GM21515 (cell line): ENCODE results near the gene CAMTA2.
"Not testable (repeated sequence)": the region's sequence is repeated elsewhere in the genome, so short reads cannot be mapped to it uniquely, and the experiment has no call there.

Experiments
- ATAC-seq: cut with Tn5 transposase; IDR thresholded peaks from one replicate; pipeline ENCODE4 v1.9.1; 2021; ENCODE audit not compliant: unreplicated experiment

Gene CAMTA2, protein sequence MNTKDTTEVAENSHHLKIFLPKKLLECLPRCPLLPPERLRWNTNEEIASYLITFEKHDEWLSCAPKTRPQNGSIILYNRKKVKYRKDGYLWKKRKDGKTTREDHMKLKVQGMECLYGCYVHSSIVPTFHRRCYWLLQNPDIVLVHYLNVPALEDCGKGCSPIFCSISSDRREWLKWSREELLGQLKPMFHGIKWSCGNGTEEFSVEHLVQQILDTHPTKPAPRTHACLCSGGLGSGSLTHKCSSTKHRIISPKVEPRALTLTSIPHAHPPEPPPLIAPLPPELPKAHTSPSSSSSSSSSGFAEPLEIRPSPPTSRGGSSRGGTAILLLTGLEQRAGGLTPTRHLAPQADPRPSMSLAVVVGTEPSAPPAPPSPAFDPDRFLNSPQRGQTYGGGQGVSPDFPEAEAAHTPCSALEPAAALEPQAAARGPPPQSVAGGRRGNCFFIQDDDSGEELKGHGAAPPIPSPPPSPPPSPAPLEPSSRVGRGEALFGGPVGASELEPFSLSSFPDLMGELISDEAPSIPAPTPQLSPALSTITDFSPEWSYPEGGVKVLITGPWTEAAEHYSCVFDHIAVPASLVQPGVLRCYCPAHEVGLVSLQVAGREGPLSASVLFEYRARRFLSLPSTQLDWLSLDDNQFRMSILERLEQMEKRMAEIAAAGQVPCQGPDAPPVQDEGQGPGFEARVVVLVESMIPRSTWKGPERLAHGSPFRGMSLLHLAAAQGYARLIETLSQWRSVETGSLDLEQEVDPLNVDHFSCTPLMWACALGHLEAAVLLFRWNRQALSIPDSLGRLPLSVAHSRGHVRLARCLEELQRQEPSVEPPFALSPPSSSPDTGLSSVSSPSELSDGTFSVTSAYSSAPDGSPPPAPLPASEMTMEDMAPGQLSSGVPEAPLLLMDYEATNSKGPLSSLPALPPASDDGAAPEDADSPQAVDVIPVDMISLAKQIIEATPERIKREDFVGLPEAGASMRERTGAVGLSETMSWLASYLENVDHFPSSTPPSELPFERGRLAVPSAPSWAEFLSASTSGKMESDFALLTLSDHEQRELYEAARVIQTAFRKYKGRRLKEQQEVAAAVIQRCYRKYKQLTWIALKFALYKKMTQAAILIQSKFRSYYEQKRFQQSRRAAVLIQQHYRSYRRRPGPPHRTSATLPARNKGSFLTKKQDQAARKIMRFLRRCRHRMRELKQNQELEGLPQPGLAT

DNA sequence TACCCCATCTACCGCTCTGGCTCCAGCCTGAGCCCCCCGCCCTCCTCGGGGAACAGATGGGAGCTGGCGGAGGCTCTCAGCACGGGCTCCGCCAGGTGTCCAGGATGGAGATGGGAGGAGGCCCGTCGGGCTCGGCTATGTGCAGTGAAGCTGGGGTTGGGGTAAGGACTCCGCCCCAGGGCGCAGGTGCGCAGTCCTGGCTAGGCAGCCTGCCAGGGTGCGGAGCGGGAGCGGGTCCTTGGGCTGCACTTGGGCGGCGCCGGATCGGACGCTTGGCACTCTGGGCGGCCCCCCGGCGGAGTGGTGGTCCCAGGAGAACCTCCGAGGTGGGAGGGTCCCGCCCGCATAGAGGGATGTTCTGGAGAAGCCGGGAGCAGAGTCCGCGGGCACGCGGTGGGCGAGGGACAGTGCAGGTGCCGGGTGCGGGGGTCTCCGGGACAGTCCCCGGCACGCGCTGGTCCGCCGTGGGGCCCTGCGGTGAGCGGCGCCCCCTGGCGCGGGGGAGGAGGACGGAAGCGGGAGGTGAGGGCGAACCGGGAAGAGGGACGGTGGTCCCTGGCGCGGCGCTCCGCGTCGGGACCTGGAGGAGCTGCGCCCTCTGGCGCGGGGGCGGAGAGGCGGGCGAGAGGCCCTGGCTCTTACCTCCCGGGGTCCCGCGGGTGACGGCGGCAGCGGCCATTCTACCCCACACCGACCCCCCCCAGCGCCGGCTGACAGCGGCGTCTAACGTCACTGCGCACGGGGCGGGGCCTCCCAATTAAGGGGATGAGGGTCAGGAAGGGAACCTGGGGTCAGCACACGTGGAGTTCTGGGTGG lies at the start of gene CAMTA2:
Gene CAMTA2, minus strand, starts transcription at position 725 of the 816 bp plus-strand sequence. CDS start 1,453 bp downstream, outside the sequence.
- ATAC-seq = peak; percentile 57

DNA sequence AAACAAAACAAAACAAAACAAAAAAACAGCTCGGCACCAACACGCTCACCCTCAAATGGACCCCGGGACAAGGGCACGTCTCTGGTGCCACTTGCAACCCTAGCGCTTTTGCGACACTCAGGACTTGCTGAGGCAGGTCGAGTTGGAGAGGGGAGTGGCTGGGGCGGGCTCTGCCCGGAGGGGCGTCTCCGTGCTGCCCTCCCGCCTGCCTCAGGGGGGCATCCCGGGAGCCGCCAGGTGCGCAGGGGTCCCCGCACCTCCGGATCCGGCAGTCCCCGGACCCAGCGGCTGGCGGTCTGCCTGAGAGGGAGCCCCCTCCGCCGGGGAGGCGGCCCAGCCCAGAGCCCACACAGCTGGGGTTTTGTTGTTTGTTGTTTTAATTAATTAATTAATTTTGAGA lies 47.8 kb upstream of the CAMTA2 start, which contains the start of gene SLC52A1:
Gene SLC52A1, minus strand, starts transcription at position 112 of the 400 bp plus-strand sequence. CDS start 820 bp downstream, outside the sequence.
- ATAC-seq = no peak

DNA sequence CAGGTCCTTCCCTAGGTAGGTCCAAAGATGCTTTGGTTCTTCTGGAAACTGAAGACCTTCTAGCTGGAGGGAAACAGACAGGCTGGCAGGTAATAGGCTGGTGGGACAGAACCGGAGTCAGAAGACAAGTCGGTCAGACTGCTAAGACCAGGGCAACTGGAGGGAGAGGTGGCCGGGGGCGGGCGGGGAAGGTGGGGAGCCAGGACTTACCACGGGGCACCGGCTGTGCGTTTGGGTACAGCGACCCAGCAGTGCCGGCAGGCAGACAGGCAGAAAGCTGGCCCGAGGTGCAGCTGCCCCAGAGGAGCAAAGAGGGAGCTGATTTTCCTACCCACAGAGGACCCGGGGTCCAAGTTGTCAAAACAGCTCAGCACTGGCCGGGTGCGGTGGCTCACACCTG lies 47.2 kb upstream of the CAMTA2 start:
- no peak for ATAC-seq

DNA sequence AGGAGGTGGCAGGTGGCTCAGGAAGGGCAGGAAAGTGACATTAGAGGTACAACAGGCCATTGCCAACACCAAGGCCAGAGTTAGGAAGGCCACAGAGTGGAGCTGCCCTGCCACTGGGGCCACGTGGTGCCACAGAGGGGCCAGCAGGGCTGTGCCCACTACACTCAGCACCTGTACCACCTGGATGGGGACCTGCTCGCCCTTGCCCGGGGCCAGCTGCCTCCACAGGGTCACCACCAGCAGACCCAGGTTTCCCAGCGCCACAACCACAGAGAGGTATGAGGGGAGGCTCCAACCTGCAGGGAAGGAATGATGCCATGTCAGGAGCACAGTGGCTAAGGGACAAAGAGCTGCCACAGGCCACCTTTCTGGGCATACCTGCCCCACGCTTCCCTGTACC lies 46.6 kb upstream of the CAMTA2 start:
- no peak for ATAC-seq

DNA sequence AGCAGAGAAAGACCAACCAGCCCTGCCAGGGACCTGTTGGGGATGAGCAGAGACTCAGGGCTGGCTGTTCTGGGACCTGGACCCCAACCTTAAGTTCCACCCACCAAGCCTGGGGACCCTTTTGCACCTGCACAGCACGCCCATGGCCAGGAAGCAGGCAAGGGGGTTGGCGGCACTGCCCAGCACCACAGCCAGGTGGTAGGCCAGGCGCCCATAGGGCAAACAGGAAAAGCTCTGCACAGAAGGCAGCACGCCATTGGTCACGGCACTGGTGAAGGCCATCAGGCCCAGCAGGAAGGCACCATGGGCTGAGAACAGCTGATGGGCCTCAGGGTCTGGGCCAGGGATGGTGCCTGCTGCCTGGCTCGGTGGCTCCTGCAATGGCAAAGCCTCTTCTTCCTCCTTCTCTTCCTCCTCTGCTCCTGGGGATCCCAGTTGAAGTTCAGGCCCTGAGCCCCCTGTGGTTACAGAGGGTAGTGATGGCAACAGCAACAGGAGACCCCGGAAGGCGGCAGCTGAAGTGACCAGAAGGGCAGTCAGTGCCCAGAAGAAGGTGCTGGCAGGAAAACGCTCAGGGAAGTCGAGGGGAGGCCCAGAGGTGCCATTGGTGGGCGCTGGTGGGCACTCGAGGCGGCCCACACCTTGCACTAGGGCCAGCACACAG lies 46.0 kb upstream of the CAMTA2 start:
- ATAC-seq = no peak

DNA sequence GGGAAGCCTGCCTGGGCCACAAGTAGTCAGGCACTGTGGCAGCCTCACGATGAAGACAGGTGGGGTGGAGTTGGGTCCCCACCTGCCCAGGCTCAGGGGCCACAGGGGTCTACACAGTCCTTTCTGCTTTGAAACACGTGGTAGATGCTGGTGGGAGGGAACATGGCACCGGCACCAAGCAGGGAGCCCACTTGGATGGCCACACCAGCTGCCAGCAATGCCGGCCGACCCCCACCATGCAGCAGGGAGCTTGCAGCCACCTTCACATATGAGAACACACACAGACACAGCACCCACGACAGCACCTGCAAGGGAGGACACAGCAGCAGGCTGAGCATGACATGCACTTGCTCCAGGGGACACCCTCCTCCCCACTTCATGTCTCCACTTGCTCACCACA lies 45.4 kb upstream of the CAMTA2 start:
- ATAC-seq = no peak

DNA sequence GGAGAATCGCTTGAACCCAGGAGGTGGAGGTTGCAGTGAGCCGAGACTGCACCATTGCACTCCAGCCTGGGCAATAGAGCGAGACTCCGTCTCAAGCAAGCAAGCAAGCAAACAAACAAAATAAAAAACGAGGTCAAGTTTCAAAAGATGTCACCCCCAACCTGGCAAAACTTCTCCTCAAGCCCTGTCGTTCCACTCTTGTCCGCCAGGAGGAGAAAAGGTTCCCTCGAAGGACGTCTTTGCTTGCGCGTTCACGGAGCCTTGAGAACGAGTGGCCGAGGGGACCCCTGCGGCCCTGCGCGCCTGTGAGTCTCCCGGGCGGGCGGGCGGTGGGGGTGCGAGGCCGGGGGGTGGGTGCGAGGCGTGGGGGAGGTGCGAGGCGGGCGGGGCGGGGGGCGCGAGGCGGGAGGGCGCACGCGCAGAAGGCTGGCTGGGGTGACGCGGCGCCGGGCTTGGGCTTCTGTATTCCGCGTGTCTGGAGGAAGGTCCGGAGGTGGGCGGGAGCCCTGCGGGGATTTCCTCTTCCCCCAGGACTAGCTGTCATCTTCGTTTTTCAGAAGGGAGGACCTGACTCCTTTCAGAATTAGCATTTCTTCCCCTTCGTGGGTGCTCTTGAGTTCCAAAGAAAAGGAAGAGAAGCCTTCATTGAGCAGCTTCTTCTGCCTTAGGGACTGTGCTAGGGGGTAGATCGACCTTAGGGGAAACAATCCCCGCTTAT lies 44.0 kb upstream of the CAMTA2 start:
- ATAC-seq = no peak

DNA sequence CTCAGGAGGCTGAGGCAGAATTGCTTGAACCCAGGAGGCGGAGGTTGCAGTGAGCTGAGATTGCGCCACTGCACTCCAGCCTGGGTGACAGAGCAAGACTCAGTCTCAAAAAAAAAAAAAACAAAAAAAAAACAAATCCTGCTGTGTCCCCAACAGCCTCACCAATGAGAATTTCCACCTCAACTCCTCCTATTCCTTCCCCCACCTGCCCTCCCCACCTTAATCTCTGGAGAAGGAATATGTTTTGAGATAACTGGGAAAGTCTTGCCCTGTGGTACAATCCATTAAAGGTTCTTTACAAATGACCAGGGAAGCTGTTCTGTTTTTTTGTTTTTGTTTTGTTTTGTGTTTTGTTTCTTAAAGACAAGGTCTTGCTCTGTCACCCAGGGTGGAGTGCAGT lies 42.7 kb upstream of the CAMTA2 start:
- ATAC-seq = not testable (repeated sequence)

DNA sequence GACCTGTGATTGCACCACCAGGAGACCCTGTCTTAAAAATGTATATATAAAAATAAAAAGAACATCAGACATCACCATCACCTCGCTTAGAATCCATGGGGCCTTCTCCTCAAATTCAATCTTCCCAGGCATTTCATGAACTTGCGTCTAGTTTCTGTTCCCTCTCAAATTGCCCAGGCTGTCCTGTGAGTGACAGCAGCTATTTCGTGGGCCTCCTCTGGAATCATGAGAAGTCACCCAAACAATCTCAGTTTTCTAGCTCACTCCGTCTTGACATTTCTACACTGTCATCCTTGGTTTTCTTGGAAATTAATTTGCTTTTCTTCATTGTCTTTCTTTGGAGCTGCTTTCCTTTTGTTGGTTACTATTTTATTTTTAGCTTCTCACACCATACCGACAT lies 40.4 kb upstream of the CAMTA2 start:
- ATAC-seq = no peak

DNA sequence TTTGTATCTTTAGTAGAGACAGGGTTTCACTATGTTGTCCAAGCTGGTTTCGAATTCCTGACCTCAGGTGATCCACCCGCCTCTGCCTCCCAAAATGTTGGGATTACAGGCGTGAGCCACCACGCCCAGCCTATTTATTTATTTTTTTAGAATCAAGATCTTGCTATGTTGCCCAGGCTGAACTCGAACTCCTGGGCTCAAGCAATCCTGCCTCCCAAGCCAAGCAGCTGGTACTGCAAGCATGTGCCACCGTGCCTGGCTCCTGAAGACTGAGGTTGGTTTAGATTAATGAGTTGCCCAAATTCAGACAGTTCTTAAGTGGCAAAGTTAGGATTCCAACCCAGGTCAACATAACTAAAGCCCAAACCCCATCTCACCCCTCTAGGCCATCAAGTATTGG lies 39.8 kb upstream of the CAMTA2 start:
- ATAC-seq = no peak

DNA sequence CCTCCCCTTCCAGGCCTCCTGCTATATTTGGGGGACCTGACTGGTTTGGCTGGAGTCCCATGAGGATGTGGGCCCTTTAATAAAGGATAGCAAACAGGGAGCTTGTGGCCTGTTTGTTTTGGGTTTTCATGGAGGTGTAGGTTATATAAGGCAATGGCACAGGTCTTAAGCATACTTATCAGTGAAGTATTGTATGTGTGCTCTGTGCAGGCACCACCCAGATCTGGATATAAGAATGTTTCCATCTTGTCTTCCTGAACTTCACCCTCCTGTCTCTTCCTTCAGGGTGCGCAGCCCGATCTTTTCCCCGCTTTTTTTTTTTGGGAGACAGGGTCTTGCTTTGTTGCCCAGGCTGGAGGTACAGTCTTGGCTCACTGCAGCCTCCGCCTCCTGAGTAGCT lies 37.1 kb upstream of the CAMTA2 start:
- ATAC-seq = no peak

DNA sequence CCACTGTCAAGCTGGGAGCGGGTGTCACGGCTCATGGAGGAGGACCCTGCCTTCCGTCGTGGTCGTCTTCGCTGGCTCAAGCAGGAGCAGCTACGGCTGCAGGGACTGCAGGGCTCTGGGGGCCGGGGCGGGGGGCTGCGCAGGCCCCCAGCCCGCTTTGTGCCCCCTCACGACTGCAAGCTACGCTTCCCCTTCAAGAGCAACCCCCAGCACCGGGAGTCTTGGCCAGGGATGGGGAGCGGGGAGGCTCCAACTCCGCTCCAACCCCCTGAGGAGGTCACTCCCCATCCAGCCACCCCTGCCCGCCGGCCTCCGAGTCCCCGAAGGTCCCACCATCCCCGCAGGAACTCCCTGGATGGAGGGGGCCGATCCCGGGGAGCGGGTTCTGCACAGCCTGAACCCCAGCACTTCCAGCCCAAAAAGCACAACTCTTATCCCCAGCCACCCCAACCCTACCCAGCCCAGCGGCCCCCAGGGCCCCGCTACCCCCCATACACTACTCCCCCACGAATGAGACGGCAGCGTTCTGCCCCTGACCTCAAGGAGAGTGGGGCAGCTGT lies 36.2 kb upstream of the CAMTA2 start:
- no peak for ATAC-seq

DNA sequence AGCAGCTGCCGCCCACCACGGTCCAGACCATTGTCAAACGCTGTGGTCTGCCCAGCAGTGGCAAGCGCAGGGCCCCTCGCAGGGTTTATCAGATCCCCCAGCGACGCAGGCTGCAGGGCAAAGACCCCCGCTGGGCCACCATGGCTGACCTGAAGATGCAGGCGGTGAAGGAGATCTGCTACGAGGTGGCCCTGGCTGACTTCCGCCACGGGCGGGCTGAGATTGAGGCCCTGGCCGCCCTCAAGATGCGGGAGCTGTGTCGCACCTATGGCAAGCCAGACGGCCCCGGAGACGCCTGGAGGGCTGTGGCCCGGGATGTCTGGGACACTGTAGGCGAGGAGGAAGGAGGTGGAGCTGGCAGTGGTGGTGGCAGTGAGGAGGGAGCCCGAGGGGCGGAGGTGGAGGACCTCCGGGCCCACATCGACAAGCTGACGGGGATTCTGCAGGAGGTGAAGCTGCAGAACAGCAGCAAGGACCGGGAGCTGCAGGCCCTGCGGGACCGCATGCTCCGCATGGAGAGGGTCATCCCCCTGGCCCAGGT lies 34.8 kb upstream of the CAMTA2 start:
- ATAC-seq = no peak

DNA sequence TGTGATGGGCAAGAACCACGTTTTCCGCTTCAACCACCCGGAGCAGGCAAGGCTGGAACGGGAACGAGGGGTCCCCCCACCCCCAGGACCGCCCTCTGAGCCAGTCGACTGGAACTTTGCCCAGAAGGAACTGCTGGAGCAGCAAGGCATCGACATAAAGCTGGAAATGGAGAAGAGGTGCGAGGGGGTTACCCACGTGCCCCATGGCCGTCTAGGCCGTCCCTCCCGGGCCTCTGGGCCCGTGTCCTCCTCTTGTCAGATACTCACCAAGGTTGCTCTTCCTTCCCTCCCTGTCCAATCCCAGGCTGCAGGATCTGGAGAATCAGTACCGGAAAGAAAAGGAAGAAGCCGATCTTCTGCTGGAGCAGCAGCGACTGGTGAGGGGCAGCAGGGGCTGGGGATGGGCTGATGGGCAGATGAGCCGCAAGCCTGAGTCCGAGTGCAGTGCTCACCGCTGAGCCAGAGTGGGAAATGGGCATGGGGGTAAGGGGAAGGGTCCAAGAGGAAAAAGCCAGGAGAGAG lies 33.1 kb upstream of the CAMTA2 start:
- no peak for ATAC-seq

DNA sequence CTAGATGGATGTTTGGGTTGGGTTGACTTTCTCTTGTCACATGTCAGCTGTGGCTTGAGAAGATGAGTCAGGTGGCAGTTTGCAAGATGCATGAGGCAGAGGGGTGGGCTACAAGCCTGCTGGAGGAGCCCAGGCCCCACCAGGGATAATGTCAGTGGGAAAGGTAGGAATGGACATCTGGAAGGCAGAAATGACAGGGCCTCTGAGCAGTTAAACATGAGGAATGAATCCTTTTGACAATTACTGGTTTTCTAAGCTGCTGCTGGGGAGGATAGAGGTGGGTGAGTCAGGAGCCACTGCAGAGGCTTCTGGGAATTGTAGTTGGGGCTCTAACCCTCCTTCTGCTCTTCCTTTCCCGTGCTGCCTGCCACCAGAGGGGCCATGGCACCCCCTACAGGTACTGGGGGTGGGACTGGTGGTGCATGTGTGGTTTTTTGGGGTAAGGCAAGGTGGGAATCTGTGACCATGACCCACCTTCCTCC lies 32.0 kb upstream of the CAMTA2 start:
- ATAC-seq = no peak

DNA sequence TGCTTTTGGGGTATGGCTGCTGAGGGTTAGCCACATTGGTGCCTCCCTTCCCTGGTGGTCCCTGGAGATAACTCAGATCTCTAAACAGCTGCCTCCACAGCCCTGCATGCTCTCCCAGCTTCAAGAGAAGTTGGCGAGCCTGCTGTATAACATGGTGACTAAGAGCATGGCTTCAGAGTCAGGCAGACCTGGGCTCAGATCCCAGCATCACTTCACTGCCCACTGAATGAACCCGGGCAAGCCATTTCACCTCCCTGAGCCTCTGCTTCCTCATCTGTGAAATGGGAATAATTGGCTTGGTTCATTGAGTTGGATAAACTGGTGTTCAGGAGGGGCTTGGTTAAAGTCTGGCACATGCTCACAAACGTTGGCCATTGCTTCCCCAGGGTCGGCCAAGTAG lies 26.9 kb upstream of the CAMTA2 start:
- ATAC-seq = no peak

DNA sequence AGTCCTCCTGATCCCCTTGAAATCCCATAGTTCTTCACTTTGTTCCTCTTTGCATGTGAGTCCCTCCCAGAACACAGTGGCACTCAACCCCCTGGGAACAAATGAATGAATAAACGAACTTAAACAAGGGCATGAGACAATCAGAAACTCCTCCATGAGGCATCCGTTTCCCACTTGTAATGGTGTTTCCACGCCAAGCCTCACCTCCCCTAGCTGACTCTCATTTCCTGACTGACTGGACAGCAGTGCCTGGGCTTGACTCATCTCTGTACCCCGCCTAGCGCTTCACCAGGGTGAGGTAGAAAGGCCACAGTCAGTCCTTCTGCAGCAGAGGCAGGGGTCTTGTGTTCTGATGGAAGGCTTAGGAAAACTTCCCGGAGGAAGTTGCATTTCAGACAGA lies 24.5 kb upstream of the CAMTA2 start:
- no peak for ATAC-seq

DNA sequence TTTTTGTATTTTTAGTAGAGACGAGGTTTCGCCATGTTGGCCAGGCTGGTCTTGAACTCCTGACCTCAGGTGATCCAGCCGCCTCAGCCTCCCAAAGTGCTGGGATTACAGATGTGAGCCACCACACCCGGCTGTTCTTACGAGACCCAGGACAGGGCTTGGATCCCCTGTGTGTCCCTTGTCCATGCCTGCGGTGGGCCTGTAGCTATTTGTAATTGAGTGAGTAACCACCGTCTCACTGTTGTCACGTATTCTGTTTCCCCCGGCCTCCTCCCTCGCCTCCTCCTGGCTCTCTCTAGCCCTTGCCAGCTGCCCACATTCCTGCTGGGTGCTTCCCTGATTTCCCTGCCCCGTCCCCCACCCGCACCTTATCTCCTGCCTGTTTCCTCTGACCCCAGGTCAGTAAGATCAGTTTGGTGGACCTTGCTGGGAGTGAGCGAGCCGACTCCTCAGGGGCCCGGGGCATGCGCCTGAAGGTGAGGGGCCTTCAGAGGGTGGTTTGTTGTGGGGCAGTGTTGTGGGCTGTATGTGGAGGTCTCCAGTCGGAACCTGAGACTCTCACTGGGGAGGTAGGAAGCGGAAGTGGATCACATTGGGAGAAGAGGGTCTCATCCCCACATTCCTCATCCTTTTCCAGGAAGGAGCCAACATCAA lies 15.9 kb upstream of the CAMTA2 start:
- no peak for ATAC-seq
